AG04450 (cell line): ENCODE results near the gene GTF2F1. TPM values are rescaled to one million over a fixed set of nuclear protein-coding genes. Genes with fewer than 3 reads are reported as not detected.

ENCODE experiments used
- CTCF ChIA-PET: fragments of 300-600, 350-600 bp; formaldehyde crosslinking; extraction: SDS; loops from one replicate; lab custom pipeline; 2022; ENCODE audit warnings: antibody characterized with exemption, inconsistent platforms; lab: Charles Lee
- POLR2A ChIA-PET: fragments of 350-600 bp; formaldehyde crosslinking; extraction: SDS; loops from one replicate; lab custom pipeline; 2021; ENCODE audit warnings: antibody characterized with exemption, inconsistent platforms; lab: Yijun Ruan, JAX
- DNase-seq: peaks from one replicate; pipeline ENCODE4 v3.0.0-alpha.2; 2011; ENCODE audit warnings: low read depth, low spot score
- H3K27ac ChIP-seq: one replicate; pipeline ENCODE4 v1.5.1; 2012; ENCODE audit warnings: low read depth, low read length, control low read depth
- H3K27me3 ChIP-seq: one replicate; pipeline ENCODE4 v1.6.0; 2012; ENCODE audit warnings: low read length; ENCODE audit not compliant: control insufficient read depth, insufficient read depth
- H3K4me3 ChIP-seq: 2 replicates; pipeline ENCODE4 v1.5.1; 2011; ENCODE audit warnings: mild to moderate bottlenecking, low read depth, low read length, control low read depth
- H3K9me3 ChIP-seq: 2 replicates; pipeline ENCODE4 v1.5.1; 2012; ENCODE audit warnings: low read length; ENCODE audit not compliant: control insufficient read depth, insufficient read depth
- CTCF ChIP-seq: IDR thresholded peaks from 2 replicates; pipeline ENCODE4 v1.5.1; 2011; ENCODE audit warnings: low read depth, low read length, control low read depth, inconsistent platforms
- polyA plus RNA-seq: library from polyadenylated mRNA; depleted of rRNA; stranded (reverse); fragments of >200 nt; gene quantifications from 2 replicates; pipeline ENCODE4 v1.2.3, GENCODE V29; 2011

The GTF2F1 gene
- polyA plus RNA-seq, 1 experiment: 33.7 TPM

- ChIA-PET POLR2A (interaction anchor here (0.7 to 1.0 kb wide), 3 partner anchors 8 to 76 kb away, joined by 4 to 11 read pairs (median 5); no protein-coding TSS in a partner anchor), CTCF (no interaction called here)
- DNase-seq: no peak
- TF ChIP-seq CTCF: no peak
- H3K27ac ChIP-seq: no peak overlapping the region
- H3K27me3 ChIP-seq: no peaks in the 10 kb centered on the region
- H3K4me3 ChIP-seq: no peak overlapping the region
- H3K9me3 ChIP-seq: peaks cover 14% of the 10 kb centered on the region; the same call in 1 of the 2 replicates
Measured at GRCh38 chr19:6383188-6383587, 9.8 kb downstream of the GTF2F1 start.

- no peaks in the 10 kb centered on the region for H3K27me3 ChIP-seq
Measured at GRCh38 chr19:6381030-6381750, 11.8 kb downstream of the GTF2F1 start.

GRCh38 chr19:6379744-6380143 is 13.2 kb downstream of the GTF2F1 start:
- no peak for DNase-seq
- no peaks in the 10 kb centered on the region for H3K27me3 ChIP-seq
- peaks cover 14% of the 10 kb centered on the region; the same call in 1 of the 2 replicates for H3K9me3 ChIP-seq
- no peak for TF ChIP-seq CTCF
- ChIA-PET POLR2A (no interaction called here), CTCF (no interaction called here)
- H3K27ac ChIP-seq: no peak overlapping the region
- no peak overlapping the region for H3K4me3 ChIP-seq

More at GRCh38 chr19:6381030-6381750, 11.8 kb downstream of the GTF2F1 start:
- POLR2A ChIA-PET: no interaction called here
- no peak for TF ChIP-seq CTCF
- H3K4me3 ChIP-seq: no peak overlapping the region
- H3K9me3 ChIP-seq: peaks cover 14% of the 10 kb centered on the region; the same call in 1 of the 2 replicates
- no peak for DNase-seq
- CTCF ChIA-PET: no interaction called here
- no peak overlapping the region for H3K27ac ChIP-seq

- CTCF ChIA-PET: interaction anchor here (0.6 kb wide), 1 partner anchor 27 kb away, joined by 3 read pairs; no protein-coding TSS in a partner anchor
- H3K27ac ChIP-seq: no peak overlapping the region
Measured at GRCh38 chr19:6378486-6378885, 14.5 kb downstream of the GTF2F1 start.

More at GRCh38 chr19:6378486-6378885, 14.5 kb downstream of the GTF2F1 start:
- Histone ChIP-seq H3K9me3 (peaks cover 17% of the 10 kb centered on the region; the same call in 1 of the 2 replicates), H3K4me3 (no peak overlapping the region), H3K27me3 (no peaks in the 10 kb centered on the region)
- no peak for DNase-seq
- TF ChIP-seq CTCF: no peak
- POLR2A ChIA-PET: interaction anchor here (0.5 to 1.1 kb wide), 3 partner anchors 17 to 70 kb away, joined by 3 read pairs; partner anchors contain the start of gene CLPP
